CD4-positive, alpha-beta T cell treated with Interleukin-17A for 1 hour (primary cell): ENCODE data around the gene GLRX2.
"Not testable (repeated sequence)": the region's sequence is repeated elsewhere in the genome, so short reads cannot be mapped to it uniquely, and the experiment has no call there.

Source experiments
- DNase-seq: peaks from one replicate; pipeline ENCODE4 v3.0.0-alpha.2; 2020

GLRX2 gene

DNA sequence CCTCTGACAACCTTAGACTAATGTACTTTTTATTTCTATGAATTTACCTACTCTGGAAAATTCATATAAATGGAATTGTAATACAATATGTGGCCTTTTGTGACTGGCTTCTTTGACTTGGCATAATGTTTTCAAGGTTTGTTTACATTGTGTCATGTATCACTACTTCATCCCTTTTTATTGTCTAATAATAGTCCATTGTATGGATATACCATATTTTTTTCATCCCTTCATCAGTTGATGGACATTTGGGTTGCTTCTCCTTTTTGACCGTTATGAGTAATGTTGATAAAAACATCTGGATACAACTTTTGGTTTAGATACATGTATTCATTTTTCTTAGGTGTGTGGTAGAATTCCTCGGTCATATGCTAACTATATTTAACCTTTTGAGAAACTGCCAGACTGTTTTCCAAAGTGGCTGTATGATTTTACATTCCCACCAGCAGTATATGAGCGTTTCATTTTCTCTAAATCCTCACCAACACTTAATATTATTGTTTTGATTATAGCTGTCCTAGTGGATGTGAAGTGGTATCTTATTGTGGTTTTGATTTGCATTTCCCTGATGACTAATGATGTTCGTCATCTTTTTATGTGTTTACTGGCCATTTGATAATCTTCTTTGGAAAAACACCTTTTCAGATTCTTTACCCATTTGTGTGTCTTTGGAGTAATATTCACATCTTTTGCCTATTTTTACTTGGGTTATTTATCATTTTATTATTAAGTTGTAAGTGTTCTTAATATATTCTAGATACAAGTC lies 42.3 kb downstream of the GLRX2 start:
- DNase-seq, result no peak

DNA sequence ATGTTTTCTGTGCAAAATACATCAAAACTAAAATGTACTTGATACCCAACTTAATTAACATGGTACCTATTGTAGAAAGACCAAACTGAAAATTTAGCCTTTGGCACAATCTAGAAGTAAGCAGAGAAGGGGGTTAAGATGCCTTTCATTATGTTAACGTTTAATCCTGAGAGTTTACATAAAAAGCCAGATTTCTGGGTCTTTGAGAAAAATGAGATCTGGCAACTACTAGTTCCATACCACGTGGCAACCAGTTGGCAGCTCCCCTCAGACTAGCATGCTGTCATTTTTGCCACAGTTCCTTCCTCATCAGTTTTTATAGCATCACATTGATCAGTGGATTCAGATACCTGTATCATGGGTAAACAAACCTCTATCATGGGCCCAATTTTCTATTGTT lies 44.3 kb downstream of the GLRX2 start:
- peak; percentile 15 for DNase-seq

DNA sequence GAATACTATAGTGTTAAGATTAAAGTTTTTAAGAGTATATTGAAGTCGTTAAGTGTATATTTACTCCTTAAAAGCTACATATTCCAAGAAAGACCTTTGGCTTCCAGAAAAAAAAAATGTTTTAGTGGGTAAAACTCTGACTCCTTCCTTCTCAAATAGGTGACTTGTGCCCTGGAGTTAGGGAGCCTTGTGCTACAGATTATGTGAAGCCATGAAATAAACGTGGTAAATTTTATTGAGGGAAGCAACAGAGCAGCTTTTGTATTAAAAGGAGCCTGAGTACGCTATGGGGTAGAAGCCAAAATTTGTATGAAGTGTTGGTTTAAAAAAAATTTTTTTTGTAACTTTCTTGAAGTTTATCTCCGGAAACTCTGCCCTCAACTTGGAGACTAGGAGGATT lies 44.8 kb downstream of the GLRX2 start:
- no peak for DNase-seq

DNA sequence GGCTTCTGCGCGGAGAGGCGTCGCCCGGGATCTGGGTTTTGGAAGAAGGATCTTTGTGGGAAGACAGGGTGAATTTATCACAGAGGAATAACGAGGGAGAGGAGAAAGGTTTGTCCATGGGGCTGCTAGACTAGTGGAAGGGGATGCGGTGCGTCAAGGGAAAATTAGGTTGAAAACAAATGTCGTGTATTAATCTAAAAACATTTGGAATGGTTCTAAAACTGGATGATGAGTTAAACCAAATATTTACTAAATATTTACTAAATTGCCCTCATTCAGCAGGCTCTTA lies 45.2 kb downstream of the GLRX2 start:
- DNase-seq, result no peak

DNA sequence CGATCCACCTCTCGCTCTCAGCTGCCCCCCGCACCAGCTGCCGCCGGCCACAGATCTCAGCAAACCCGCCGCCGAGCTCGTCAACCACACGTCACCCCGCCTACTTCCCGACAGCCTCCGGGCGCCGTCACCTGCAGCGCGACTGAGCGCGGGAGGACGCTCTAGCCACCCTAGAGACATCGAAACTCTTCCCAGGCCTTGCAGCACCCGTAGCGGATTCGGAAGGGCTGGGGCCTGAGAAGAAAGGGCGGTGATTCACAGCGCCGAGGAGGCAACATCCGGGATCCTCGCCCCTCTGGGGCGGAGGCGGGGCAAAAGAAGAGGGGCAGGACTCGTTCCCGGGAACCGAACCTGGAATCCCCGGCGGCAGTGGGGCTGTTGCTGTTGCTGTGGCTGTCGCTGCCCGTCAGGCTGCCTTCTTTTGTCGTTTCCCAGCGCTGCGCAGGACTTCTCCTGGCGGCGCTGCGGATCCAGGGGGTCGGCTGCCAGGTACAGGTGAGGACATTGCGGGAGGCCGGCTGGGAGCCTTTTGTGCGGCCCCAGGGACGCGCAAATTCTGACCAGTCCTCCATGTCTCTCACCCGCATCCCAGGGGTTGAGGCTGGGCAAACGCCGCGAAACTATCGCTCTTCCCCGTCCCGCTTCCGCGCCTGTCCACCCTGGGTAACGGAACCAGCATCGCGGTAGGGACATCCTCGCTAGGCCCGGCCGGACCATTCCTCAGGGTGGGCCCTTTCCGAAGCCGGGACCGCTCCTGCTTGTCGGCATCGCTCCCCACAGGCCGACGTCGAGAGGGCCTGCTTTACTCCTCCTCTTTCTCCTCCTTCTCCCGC lies 45.7 kb downstream of the GLRX2 start, which contains the start of the genes RO60 and UCHL5:
Gene RO60 (plus strand): TSS at position 331 of the 833 bp plus-strand sequence. CDS start 9,443 bp downstream, outside the sequence.
Gene UCHL5 (minus strand): TSS at position 79 of the 833 bp plus-strand sequence. CDS start 100 bp downstream, outside the sequence.
- DNase-seq, result peak; percentile 97

DNA sequence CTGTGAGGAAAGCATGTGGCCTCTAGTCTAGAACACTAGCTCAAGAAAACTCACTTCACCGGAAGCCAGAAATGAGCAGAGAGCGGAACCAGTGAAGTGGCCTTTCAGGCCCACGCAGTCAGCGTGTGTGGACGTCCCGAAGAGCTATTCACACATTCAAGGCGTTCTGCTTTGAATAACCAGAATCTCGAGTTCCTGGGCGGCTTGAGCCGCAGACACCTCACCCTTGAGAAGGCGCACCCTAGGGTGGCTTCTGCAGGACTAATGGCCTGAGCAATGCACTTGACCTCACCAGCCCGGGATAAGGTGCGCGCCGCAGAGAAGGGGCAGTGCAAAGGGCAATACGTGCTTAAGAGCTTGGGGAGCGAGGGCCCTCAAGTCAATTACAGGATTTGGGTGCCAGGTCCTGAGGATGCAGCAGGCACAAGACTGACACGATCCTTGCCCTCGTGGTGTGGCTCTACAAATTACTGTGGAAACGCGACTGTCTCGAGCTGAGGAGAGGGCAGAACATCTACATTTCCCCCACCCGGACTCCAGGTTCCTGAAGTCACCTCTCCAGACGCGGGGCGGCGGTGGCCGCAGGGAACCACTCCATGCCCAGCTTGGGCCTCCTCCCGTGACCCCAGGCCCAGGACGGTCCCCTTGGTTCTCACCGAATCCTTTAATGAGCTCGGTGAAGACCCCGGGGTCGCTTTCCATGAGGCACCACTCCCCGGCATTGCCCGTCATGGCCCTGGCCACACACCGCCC lies 46.5 kb downstream of the GLRX2 start:
- DNase-seq, result peak; percentile 66

DNA sequence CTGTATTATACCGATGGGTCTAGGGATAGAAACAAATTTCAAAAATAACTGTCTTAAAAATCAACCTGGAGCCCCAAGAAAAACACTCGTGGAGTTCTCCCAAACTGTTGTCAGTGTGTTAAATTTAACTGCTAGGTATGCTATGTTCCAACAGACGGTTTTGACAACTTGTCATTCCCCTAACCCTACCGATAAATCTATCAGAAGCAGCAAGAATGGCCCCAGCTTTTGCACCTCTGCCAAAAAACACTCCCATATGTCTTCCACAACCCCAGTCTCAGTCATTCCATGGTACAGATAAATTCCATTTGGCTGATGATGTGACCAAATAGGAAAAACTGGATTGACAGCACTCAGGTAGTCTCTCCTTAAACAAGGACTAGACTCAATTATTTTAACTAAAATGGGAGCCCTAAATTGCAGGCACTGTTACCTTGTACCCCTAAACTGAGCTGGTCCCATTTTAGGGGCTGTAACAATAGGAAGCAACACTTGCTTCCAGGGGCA lies 51.0 kb downstream of the GLRX2 start:
- DNase-seq, result no peak

DNA sequence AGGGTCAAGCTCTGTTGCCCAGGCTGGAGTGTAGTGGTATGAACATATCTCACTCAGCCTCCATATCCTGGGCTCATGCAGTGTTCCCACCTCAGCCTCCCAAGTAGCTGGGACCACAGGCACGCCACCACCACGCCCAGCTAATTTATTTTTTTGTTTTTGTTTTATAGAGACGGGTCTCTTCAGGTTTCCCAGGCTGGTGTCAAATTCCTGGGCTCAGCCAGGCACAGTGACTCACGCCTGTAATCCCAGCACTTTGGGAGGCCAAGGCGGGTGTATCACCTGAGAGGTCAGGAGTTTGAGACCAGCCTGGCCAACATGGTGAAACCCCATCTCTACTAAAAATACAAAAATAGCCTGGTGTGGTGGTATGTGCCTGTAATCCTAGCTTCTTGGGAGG lies 56.3 kb downstream of the GLRX2 start:
- not testable (repeated sequence) for DNase-seq
